Panc1 (cell line): ENCODE measurements around the gene SLCO2A1. TPM values are rescaled to one million over a fixed set of nuclear protein-coding genes. Genes with fewer than 3 reads are reported as not detected.
A peak's percentile ranks its signal among the peaks of the same experiment; 100 is the strongest.

Experiments used
- ATAC-seq: fragments of 200-7000 bp; cut with Tn5 transposase; 2 replicates; pipeline ENCODE4 v1.9.1; 2020; ENCODE audit warnings: mild to moderate bottlenecking, moderate library complexity
- BruUV-seq: library from RNA; stranded (reverse); fragments of 400-500 nt; replicated peaks from 2 replicates; lab custom pipeline; 2021; lab: Mats Ljungman, UMichigan
- CTCF ChIA-PET: fragments of 300-600 bp; sonication (Branson Sonifier 250); formaldehyde crosslinking; loops from one replicate; lab custom pipeline; 2022; ENCODE audit warnings: antibody characterized with exemption; lab: Charles Lee
- POLR2A ChIA-PET: fragments of 300-600 bp; sonication (Branson Sonifier 250); formaldehyde crosslinking; loops from one replicate; lab custom pipeline; 2022; ENCODE audit warnings: antibody characterized with exemption; lab: Charles Lee
- DNase-seq: peaks from one replicate; pipeline ENCODE4 v3.0.0-alpha.2; 2010; ENCODE audit warnings: low read depth, low spot score
- H3K27ac ChIP-seq: 2 replicates; pipeline ENCODE4 v1.5.1; 2011; ENCODE audit warnings: mild to moderate bottlenecking, low read length, inconsistent platforms
- H3K27me3 ChIP-seq: fragments of 200-500 bp; sonication (Bioruptor generic); 2 replicates; pipeline ENCODE4 v1.6.0; 2014; ENCODE audit warnings: low read length, inconsistent platforms; ENCODE audit not compliant: control insufficient read depth, insufficient read depth
- H3K36me3 ChIP-seq: fragments of 200-500 bp; sonication (Bioruptor generic); 2 replicates; pipeline ENCODE4 v1.5.1; 2014; ENCODE audit warnings: inconsistent platforms, mild to moderate bottlenecking, low read length, moderate library complexity; ENCODE audit not compliant: control insufficient read depth, insufficient read depth
- H3K4me1 ChIP-seq: 2 replicates; pipeline ENCODE4 v1.5.1; 2011; ENCODE audit warnings: inconsistent platforms, mild to moderate bottlenecking, low read length, moderate library complexity; ENCODE audit not compliant: control insufficient read depth, insufficient read depth
- H3K4me3 ChIP-seq, 2 experiments: 2 replicates each; pipeline ENCODE4 v1.5.1; 2011 to 2012; ENCODE audit warnings: low read depth in 2 of 2, low read length in 2 of 2, mild to moderate bottlenecking in 2 of 2, inconsistent platforms in 1 of 2, moderate library complexity in 1 of 2
- H3K9me3 ChIP-seq: fragments of 200-500 bp; sonication (Bioruptor generic); 2 replicates; pipeline ENCODE4 v1.5.1; 2014; ENCODE audit warnings: low read depth, mild to moderate bottlenecking, inconsistent platforms, low read length, moderate library complexity; ENCODE audit not compliant: control insufficient read depth, insufficient read depth
- POLR2AphosphoS5 ChIP-seq: IDR thresholded peaks from 2 replicates; pipeline ENCODE4 v1.6.1; 2012; ENCODE audit warnings: mild to moderate bottlenecking, low read depth, low read length, moderate library complexity
- SIN3A ChIP-seq: IDR thresholded peaks from 2 replicates; pipeline ENCODE4 v1.6.1; 2012; ENCODE audit warnings: low read depth, mild to moderate bottlenecking, low read length, moderate library complexity, borderline replicate concordance; ENCODE audit not compliant: insufficient read depth
- TCF7L2 ChIP-seq: IDR thresholded peaks from 2 replicates; pipeline ENCODE4 v1.6.1; 2011; ENCODE audit warnings: mild to moderate bottlenecking, low read depth, low read length, inconsistent platforms
- in situ Hi-C: cut with HindIII; loops from 2 replicates; pipeline ENCODE4 v1.10.0; 2016; ENCODE audit warnings: low sequenced_read_pairs, low pct_unique_long_range_greater_than_20kb
- intact Hi-C: fragments of 100-400 bp; cut with micrococcal nuclease; formaldehyde crosslinking; loops from one replicate; pipeline ENCODE4 v1.10.0; 2022; ENCODE audit not compliant: unreplicated experiment
- total RNA-seq: library from RNA; stranded (reverse); gene quantifications from one replicate; pipeline ENCODE4 v1.2.1, GENCODE V29; 2021; ENCODE audit not compliant: unreplicated experiment
- TF ChIP-seq, protein P1 (sequence below): fragments of 450-650 bp; IDR thresholded peaks from 2 replicates; pipeline ENCODE4 v1.5.1; 2017; ENCODE audit warnings: mild to moderate bottlenecking
- TF ChIP-seq, protein P2 (sequence below), 2 experiments: IDR thresholded peaks; 2 replicates each; pipeline ENCODE4 v1.6.1; 2011 to 2012; ENCODE audit warnings: low read depth in 2 of 2, control low read depth in 1 of 2, low read length in 1 of 2, mild to moderate bottlenecking in 1 of 2, moderate library complexity in 1 of 2; ENCODE audit not compliant: insufficient read depth in 1 of 2

SLCO2A1 gene
- total RNA-seq, 1 experiment from 2014 or later, result 0.62 TPM

DNA sequence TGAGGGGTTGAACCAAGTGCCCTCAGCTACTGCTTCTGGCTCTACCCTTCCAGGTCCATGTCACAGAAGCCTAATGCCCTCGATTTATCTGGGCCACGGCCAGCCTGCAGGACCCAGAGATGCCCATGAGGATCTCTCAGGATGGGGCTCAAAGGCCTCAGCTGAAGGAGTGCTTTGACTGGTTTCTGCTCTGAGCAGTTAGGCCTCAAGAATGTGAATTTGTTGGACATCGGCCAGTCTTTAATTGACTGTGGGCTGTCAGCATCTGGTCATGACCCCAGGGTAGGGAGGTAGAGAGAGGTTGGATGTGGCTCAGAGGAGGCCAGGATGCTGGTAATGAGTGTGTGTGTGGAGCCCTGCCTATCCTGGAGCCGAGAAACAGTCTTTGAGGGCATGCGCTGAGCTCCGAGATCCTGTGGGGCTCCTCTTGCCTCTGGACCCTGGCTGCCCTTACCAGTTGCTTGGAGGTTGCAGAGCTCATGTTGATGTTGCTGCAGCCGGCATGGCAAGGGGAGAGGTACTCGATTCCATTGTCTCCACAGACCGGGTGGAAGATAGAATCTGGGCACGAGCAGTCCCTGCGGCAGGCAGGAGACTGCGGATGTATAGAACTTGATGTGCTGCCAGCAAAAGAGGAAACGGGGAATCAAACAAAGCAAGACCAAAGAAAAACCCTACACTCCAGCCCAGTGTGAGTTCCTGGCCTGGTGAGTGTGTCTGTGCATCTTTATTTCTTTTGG lies 84.9 kb downstream of the SLCO2A1 start:
- ChIA-PET POLR2A (no interaction called here), CTCF (no interaction called here)
- ATAC-seq, result peak; percentile 75
- H3K9me3 ChIP-seq, result no peaks in the 10 kb centered on the region
- 0 out of 4 replicates have a peak overlapping the region, but pooled peaks of 1 of the 2 experiments have one; percentile 2 for H3K4me3 ChIP-seq
- H3K27me3 ChIP-seq, result no peaks in the 10 kb centered on the region
- H3K27ac ChIP-seq, result peak overlapping the region; percentile 79
- no peak for DNase-seq
- TF ChIP-seq, protein P1, sequence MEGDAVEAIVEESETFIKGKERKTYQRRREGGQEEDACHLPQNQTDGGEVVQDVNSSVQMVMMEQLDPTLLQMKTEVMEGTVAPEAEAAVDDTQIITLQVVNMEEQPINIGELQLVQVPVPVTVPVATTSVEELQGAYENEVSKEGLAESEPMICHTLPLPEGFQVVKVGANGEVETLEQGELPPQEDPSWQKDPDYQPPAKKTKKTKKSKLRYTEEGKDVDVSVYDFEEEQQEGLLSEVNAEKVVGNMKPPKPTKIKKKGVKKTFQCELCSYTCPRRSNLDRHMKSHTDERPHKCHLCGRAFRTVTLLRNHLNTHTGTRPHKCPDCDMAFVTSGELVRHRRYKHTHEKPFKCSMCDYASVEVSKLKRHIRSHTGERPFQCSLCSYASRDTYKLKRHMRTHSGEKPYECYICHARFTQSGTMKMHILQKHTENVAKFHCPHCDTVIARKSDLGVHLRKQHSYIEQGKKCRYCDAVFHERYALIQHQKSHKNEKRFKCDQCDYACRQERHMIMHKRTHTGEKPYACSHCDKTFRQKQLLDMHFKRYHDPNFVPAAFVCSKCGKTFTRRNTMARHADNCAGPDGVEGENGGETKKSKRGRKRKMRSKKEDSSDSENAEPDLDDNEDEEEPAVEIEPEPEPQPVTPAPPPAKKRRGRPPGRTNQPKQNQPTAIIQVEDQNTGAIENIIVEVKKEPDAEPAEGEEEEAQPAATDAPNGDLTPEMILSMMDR, result no peak
- peak; percentile 33; the same call in 1 of the 2 replicates for TF ChIP-seq POLR2AphosphoS5
- no peaks in the 10 kb centered on the region for H3K36me3 ChIP-seq
- intact Hi-C loops (loop anchor here (5.0 kb wide), 1 partner anchor 87 kb away; no protein-coding TSS in a partner anchor), in situ Hi-C loops (no loop called here)
- BruUV-seq, result no TSS peak
- peaks cover 55% of the 10 kb centered on the region for H3K4me1 ChIP-seq

DNA sequence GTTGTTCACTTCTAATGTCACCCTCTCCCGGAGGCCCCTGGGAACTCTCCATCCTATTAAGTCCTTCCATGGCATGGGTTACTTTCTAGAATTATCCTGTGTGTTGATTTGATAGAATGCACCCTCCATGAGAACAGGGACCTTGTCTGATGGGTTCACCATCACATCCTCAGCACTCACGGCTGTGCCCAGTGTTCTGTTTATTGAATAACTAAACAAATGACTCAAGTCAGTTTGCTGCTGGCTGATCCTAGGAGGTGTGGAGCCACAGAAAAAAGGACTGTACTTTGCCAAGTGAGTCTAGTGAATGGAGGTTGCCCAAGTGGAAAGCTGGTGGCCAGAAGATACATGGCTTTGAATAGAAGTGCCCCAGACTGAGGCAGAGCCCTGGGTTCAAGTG lies 85.5 kb downstream of the SLCO2A1 start:
- ATAC-seq, result peak; percentile 54
- POLR2A ChIA-PET, result no interaction called here
- in situ Hi-C loops, result no loop called here

More for the DNA sequence above, 85.5 kb downstream of the SLCO2A1 start:
- intact Hi-C loops, result loop anchor here (5.0 kb wide), 1 partner anchor 88 kb away; no protein-coding TSS in a partner anchor
- BruUV-seq, result no TSS peak
- CTCF ChIA-PET, result no interaction called here
- Histone ChIP-seq H3K4me3 (no peak overlapping the region), H3K36me3 (no peaks in the 10 kb centered on the region), H3K4me1 (peaks cover 58% of the 10 kb centered on the region), H3K9me3 (no peaks in the 10 kb centered on the region), H3K27ac (peak overlapping the region; percentile 79), H3K27me3 (no peaks in the 10 kb centered on the region)
- TF ChIP-seq, protein P2, sequence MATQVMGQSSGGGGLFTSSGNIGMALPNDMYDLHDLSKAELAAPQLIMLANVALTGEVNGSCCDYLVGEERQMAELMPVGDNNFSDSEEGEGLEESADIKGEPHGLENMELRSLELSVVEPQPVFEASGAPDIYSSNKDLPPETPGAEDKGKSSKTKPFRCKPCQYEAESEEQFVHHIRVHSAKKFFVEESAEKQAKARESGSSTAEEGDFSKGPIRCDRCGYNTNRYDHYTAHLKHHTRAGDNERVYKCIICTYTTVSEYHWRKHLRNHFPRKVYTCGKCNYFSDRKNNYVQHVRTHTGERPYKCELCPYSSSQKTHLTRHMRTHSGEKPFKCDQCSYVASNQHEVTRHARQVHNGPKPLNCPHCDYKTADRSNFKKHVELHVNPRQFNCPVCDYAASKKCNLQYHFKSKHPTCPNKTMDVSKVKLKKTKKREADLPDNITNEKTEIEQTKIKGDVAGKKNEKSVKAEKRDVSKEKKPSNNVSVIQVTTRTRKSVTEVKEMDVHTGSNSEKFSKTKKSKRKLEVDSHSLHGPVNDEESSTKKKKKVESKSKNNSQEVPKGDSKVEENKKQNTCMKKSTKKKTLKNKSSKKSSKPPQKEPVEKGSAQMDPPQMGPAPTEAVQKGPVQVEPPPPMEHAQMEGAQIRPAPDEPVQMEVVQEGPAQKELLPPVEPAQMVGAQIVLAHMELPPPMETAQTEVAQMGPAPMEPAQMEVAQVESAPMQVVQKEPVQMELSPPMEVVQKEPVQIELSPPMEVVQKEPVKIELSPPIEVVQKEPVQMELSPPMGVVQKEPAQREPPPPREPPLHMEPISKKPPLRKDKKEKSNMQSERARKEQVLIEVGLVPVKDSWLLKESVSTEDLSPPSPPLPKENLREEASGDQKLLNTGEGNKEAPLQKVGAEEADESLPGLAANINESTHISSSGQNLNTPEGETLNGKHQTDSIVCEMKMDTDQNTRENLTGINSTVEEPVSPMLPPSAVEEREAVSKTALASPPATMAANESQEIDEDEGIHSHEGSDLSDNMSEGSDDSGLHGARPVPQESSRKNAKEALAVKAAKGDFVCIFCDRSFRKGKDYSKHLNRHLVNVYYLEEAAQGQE (IDR thresholded peaks at IDR 0.05; ENCODE audit: insufficient read depth in 1 of 2, low read depth in 2 of 2, low read length in 1 of 2), result no peak
- TF ChIP-seq, protein P1, result no peak
- TF ChIP-seq SIN3A, result no peak
- no peak for TF ChIP-seq TCF7L2
- TF ChIP-seq POLR2AphosphoS5, result no peak
- peak; percentile 7 for DNase-seq
